22Rv1 (cell line): ENCODE data around the gene MMS19.

Source experiments
- CTCF ChIP-seq: fragments of 450-650 bp; IDR thresholded peaks from 2 replicates; pipeline ENCODE4 v1.5.1; 2017; ENCODE audit warnings: mild to moderate bottlenecking
- ZFX ChIP-seq: fragments of 450-650 bp; IDR thresholded peaks from 2 replicates; pipeline ENCODE4 v1.6.1; 2017; ENCODE audit warnings: antibody characterized with exemption, borderline replicate concordance

GRCh38 chr10:97464226-97464625, 34.0 kb downstream of the MMS19 start:
- no peak for TF ChIP-seq CTCF
- no peak for TF ChIP-seq ZFX
